SK-N-MC (cell line): ENCODE results near the gene LRP1-AS.

Source experiments
- DNase-seq: peaks from one replicate; pipeline ENCODE4 v3.0.0-alpha.2; 2011; ENCODE audit warnings: low read depth, low spot score
- H3K27ac ChIP-seq: fragments of 200-600 bp; sonication (generic); 2 replicates; pipeline ENCODE4 v1.5.1; 2016; ENCODE audit warnings: mixed run types
- H3K36me3 ChIP-seq: fragments of 200-600 bp; sonication (generic); 2 replicates; pipeline ENCODE4 v1.6.1; 2017; ENCODE audit warnings: antibody characterized with exemption, low read length, mixed read lengths; ENCODE audit not compliant: insufficient read depth
- H3K4me3 ChIP-seq: fragments of 200-600 bp; sonication (generic); 2 replicates; pipeline ENCODE4 v1.5.1; 2016
- H3K9ac ChIP-seq: fragments of 200-600 bp; sonication (generic); 2 replicates; pipeline ENCODE4 v1.8.0; 2017; ENCODE audit warnings: mixed run types, mixed read lengths; ENCODE audit not compliant: insufficient read length
- H3K9me3 ChIP-seq: fragments of 200-600 bp; sonication (generic); 2 replicates; pipeline ENCODE4 v1.6.1; 2017; ENCODE audit warnings: low read depth, mild to moderate bottlenecking, antibody characterized with exemption, low read length, moderate library complexity, mixed read lengths
- EZH2 ChIP-seq: fragments of 200-600 bp; sonication (generic); IDR thresholded peaks from one replicate; pipeline ENCODE4 v1.6.1; 2017; ENCODE audit warnings: antibody characterized with exemption
- FOXP2 ChIP-seq: optimal IDR thresholded peaks from 2 replicates; pipeline ENCODE3; 2011; ENCODE audit warnings: mild to moderate bottlenecking, moderate library complexity; ENCODE audit not compliant: insufficient read depth; ENCODE audit errors: extremely low read length, control extremely low read depth
- POLR2AphosphoS5 ChIP-seq: IDR thresholded peaks from 2 replicates; pipeline ENCODE4 v1.6.1; 2012; ENCODE audit warnings: mild to moderate bottlenecking, low read depth, low read length, borderline replicate concordance

The LRP1-AS gene

DNA sequence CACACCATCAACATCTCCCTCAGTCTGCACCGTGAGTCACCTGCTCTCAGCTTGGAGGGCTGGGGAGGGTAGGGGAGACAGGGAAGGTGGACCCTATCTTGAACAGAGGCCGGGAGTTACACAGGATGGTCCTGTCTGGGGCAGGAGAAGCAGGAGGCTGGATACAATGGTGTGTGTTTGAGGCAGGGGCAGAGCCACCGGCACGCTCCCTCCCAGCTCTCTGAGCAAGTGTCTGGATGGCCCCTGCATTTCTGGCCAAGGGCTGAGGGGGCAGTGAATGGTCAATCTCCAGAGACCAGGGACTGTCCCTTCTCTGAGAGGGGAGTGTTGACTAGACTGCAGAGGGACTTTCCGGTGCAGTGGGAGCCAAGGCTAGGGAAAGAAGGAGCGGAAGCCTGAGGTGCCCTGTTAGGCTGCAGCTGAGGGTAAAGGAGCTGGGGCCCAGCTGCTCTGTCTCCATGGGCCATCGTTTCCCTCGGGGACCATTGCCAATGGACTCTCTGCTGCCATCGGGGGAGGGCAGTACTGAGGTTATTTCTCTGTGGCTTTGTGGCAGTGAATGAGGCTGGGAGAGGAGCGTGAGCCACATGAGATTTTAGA lies 1.9 kb downstream of the LRP1-AS start:
- H3K9ac ChIP-seq = no peak overlapping the region

DNA sequence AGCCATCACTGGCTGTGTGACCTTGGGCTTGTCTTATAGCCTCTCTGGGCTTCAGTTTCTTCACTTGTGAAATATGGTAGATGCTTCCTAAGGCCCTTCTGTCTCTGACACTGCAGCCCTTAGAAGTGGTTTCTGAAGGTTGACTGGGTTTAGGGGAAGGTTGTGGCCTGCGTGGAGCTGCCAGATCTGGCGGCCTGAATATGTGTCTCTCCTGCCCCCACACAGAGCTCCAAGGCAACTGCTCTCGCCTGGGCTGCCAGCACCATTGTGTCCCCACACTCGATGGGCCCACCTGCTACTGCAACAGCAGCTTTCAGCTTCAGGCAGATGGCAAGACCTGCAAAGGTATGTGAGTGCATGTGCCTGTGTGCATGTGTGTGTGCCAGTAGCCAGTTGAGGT lies 4.0 kb downstream of the LRP1-AS start:
- Histone ChIP-seq H3K9me3 (no peaks in the 10 kb centered on the region), H3K36me3 (peaks cover 49% of the 10 kb centered on the region; the same call in 1 of the 2 replicates), H3K9ac (no peak overlapping the region), H3K4me3 (no peak overlapping the region), H3K27ac (no peak overlapping the region)
- TF ChIP-seq EZH2 (no peak), POLR2AphosphoS5 (no peak), FOXP2 (no peak)
- DNase-seq = no peak

More for the DNA sequence above, 1.9 kb downstream of the LRP1-AS start:
- no peak overlapping the region for H3K4me3 ChIP-seq
- peaks cover 38% of the 10 kb centered on the region for H3K36me3 ChIP-seq
- H3K27ac ChIP-seq = no peak overlapping the region
- no peak for DNase-seq
- H3K9me3 ChIP-seq = no peaks in the 10 kb centered on the region
- no peak for TF ChIP-seq POLR2AphosphoS5
- no peak for TF ChIP-seq FOXP2
- TF ChIP-seq EZH2 = no peak

DNA sequence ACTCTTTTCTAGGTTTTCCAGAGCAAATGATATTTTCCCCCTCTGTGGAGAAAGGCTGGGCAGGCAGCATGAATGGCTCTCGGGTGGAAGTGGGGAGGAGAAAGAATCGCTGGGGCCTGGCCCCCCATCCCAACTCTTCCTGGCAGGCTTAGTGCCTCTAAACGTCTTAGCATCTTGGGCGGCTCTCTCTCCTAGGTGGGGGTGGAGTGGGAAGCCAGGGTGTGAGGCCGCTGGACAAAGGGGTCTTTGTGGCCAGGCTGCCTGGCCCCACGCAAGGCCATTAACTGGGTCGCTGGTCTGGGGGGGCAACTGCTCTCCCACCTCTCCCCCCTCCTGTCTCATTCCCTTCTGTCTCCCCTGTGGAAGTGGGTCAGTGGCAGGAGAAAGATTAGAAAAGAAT lies 4.7 kb downstream of the LRP1-AS start:
- no peak overlapping the region for H3K4me3 ChIP-seq
- H3K27ac ChIP-seq = no peak overlapping the region
- DNase-seq = no peak
- TF ChIP-seq EZH2 = no peak
- no peak for TF ChIP-seq POLR2AphosphoS5
- TF ChIP-seq FOXP2 = no peak
- peaks cover 49% of the 10 kb centered on the region; the same call in 1 of the 2 replicates for H3K36me3 ChIP-seq
- H3K9ac ChIP-seq = no peak overlapping the region
- H3K9me3 ChIP-seq = no peaks in the 10 kb centered on the region

DNA sequence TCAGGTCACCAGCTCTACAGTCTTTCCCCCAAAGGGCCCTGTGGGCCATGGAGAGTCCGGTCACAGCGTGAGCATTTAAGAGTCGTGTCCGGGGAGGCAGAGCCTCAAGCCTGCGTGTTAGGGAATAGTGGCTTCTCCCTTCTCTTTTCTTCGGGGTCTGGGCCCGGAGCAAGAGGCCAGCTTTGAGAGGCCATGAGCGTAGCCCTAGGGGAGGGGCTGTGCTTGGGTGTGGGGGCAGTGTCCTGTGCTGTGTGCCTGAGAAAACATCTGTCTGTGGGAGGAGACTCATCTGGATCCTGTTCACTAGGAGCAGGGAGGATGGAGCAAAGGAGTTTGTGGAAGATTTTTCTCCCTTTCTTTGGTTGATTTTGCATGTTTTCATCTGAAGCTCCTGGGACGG lies 5.3 kb downstream of the LRP1-AS start:
- no peak for DNase-seq
- no peak overlapping the region for H3K27ac ChIP-seq
- H3K4me3 ChIP-seq = no peak overlapping the region
- H3K36me3 ChIP-seq = peaks cover 49% of the 10 kb centered on the region; the same call in 1 of the 2 replicates
- no peaks in the 10 kb centered on the region for H3K9me3 ChIP-seq
- TF ChIP-seq FOXP2 (no peak), POLR2AphosphoS5 (no peak), EZH2 (no peak)
- no peak overlapping the region for H3K9ac ChIP-seq

DNA sequence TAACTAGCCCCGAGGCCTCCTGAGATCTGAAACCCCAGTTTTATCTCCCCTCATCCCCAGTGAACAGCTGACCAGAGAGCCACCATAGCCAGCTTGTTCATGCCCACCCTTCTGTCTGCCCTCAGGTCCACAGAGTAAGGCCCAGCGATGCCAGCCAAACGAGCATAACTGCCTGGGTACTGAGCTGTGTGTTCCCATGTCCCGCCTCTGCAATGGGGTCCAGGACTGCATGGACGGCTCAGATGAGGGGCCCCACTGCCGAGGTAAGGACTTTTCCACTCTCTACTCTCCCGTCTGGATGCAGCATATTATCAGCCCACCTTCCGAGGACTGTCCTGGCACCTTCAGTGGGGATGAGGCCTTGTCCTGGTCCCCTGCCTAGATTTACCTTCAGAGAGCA lies 6.2 kb downstream of the LRP1-AS start:
- Histone ChIP-seq H3K9me3 (no peaks in the 10 kb centered on the region), H3K4me3 (no peak overlapping the region), H3K27ac (no peak overlapping the region), H3K36me3 (peaks cover 48% of the 10 kb centered on the region; the same call in 1 of the 2 replicates), H3K9ac (no peak overlapping the region)
- DNase-seq = no peak
- TF ChIP-seq EZH2 (no peak), FOXP2 (no peak), POLR2AphosphoS5 (no peak)

DNA sequence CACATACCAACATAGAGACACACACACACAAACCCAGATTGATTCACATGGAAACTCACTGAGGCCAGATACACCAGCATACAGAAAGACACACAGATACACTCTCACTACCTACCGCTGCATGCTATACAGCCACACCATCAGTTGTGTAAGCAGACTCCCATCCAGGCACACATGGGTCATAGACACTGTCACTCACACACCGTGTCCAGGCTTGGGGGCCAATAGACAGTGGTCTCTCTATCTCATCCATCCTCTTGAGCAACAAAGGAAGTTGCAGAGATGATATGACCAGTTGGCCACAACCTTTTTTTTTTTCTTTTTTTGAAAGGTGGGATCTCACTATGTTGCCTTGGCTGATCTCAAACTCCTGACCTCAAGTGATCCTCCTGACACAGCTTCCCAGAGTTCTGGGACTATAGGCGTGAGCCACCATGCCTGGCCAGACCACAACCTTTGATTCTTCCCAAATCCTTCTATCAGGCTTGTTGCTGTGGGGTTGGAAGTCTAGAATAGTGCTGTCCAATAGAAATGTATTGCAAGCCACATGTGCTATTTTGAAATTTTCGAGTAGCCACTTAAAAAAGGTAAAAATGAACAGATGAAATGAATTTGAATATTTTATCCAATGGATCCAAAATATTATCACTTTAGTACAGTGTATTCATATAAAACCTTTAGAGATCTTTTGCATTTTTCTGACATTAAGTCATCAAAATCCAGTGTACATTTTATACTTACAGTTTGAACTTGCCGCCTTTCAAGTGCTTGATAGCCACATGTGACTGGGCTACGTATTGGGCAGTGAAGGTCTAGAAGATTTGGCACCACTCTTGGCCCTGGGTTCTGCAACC lies 7.4 kb downstream of the LRP1-AS start:
- Histone ChIP-seq H3K4me3 (no peak overlapping the region), H3K9ac (no peak overlapping the region), H3K36me3 (peaks cover 36% of the 10 kb centered on the region; the same call in 1 of the 2 replicates), H3K9me3 (no peaks in the 10 kb centered on the region), H3K27ac (no peak overlapping the region)
- no peak for DNase-seq
- TF ChIP-seq POLR2AphosphoS5 (no peak), EZH2 (no peak), FOXP2 (no peak)

GRCh38 chr12:57138526-57139272 lies 8.7 kb downstream of the LRP1-AS start:
- TF ChIP-seq FOXP2 = no peak
- no peak for TF ChIP-seq POLR2AphosphoS5
- TF ChIP-seq EZH2 = no peak
- H3K27ac ChIP-seq = no peak overlapping the region

More at GRCh38 chr12:57138526-57139272, 8.7 kb downstream of the LRP1-AS start:
- Histone ChIP-seq H3K4me3 (no peak overlapping the region), H3K36me3 (peaks cover 32% of the 10 kb centered on the region; the same call in 1 of the 2 replicates), H3K9me3 (no peaks in the 10 kb centered on the region), H3K9ac (no peak overlapping the region)
- DNase-seq = no peak
